Astrocyte of the spinal cord (primary cell): ENCODE data around the gene RAPGEFL1.

Experiments
- DNase-seq: peaks from one replicate; pipeline ENCODE4 v3.0.0; 2011; ENCODE audit warnings: low read depth, low spot score
- H3K4me3 ChIP-seq: 2 replicates; pipeline ENCODE4 v1.5.1; 2011; ENCODE audit warnings: low read depth, mild to moderate bottlenecking, low read length, moderate library complexity
- CTCF ChIP-seq: IDR thresholded peaks from 2 replicates; pipeline ENCODE4 v1.5.1; 2012; ENCODE audit warnings: low read depth, mild to moderate bottlenecking, low read length, inconsistent platforms
- in situ Hi-C: cut with HindIII; loops from 2 replicates; pipeline ENCODE4 v1.10.0; 2017; ENCODE audit warnings: low sequenced_read_pairs

Gene RAPGEFL1

GRCh38 chr17:40158438-40159013, 18.7 kb upstream of the RAPGEFL1 start:
- no peak for DNase-seq
- in situ Hi-C loops, result no loop called here
- H3K4me3 ChIP-seq, result no peak overlapping the region
- TF ChIP-seq CTCF, result no peak

DNA sequence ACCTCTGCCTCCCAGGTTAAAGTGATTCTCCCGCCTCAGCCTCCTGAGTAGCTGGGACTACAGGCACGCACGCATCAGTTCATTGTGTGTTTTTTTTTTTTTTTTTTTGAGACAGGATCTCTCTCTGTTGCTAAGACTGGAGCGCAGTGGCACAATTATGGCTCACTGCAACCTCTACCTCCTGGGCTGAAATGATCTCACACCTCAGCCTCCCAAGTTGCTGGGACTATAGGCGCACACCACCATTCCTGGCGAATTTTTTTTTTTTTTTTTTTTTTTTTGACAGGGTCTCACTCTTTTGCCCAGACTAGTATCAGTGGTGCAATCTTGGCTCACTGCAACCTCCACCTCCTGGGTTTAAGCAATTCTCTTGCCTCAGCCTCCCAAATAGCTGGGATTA, 17.8 kb upstream of the RAPGEFL1 start:
- H3K4me3 ChIP-seq, result no peak overlapping the region
- in situ Hi-C loops, result no loop called here
- DNase-seq, result no peak
- no peak for TF ChIP-seq CTCF

DNA sequence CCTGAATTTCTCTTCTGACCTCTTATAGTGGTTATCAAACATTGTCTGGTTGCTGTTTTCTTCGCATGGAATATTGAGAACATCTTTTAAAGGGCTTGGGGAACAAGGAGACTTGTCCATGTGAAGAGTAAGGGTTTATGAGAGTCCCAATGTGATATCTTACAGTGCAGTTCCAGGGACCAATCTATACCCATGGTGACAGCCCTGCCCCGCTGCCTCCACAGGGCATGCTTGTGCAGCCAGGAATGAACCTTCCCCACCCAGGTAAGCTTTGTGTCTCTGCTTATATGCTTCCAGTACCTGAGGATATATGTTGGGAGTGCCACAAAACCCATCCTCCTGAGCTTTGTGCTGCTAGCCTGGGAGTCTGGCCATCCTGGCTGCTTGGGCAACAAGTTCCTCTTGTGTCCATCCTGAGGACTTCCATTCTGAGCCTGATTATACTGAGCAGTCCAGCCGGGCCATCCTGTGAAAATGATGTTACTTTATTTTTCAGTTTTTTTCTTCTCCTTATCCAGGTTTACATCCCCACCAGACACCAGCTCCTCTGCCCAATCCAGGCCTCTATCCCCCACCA, 9.5 kb upstream of the RAPGEFL1 start:
- in situ Hi-C loops, result no loop called here
- no peak for DNase-seq
- no peak overlapping the region for H3K4me3 ChIP-seq
- TF ChIP-seq CTCF, result no peak

DNA sequence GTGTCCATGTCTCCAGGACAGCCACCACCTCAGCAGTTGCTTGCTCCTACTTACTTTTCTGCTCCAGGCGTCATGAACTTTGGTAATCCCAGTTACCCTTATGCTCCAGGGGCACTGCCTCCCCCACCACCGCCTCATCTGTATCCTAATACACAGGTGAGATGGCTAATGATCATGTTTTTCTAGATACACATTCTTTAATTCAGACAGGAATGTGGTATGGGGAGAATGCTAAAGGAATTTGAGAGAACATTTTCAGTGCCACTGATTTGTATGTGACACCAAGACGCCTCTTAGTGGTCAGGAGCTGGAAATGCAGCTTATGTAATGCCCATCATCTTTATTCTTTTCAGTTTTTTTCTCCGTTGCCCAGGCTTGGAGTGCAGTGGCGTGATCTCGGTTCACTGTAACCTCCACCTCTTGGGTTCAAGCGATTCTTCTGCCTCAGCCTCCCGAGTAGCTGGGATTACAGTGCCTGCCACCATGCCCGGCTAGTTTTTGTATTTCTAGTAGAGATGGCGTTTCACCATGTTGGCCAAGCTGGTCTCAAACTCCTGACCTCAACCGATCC, 8.9 kb upstream of the RAPGEFL1 start:
- H3K4me3 ChIP-seq, result no peak overlapping the region
- TF ChIP-seq CTCF, result peak; percentile 70
- in situ Hi-C loops, result no loop called here
- DNase-seq, result peak; percentile 65

DNA sequence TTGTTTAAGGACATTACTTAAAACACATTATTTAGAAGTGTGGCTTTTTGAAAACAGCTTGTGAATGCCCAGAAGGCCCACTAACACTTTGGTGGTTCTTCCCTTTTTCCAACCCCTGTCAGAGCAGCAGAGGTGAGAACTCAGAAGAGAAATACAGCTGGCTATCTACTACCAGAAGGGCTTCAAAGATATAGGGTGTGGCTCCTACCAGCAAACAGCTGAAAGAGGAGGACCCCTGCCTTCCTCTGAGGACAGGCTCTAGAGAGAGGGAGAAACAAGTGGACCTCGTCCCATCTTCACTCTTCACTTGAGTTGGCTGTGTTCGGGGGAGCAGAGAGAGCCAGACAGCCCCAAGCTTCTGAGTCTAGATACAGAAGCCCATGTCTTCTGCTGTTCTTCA, 6.9 kb upstream of the RAPGEFL1 start:
- H3K4me3 ChIP-seq, result no peak overlapping the region
- TF ChIP-seq CTCF, result no peak
- no peak for DNase-seq
- in situ Hi-C loops, result no loop called here

- TF ChIP-seq CTCF, result no peak
- in situ Hi-C loops, result no loop called here
- DNase-seq, result no peak
- no peak overlapping the region for H3K4me3 ChIP-seq
These were observed 5.5 kb upstream of the RAPGEFL1 start for GRCh38 chr17:40171750-40172149.
